HepG2 (cell line): Measurements from ENCODE around the gene AKT3. TPM values are rescaled to one million over a fixed set of nuclear protein-coding genes. Genes with fewer than 3 reads are reported as not detected.

ENCODE experiments used
- ATAC-seq: fragments of 200-7000 bp; cut with Tn5 transposase; 3 replicates; pipeline ENCODE4 v1.9.1; 2020; ENCODE audit warnings: mild to moderate bottlenecking, moderate library complexity
- BruUV-seq: library from RNA; stranded (reverse); fragments of 400-500 nt; replicated peaks from 2 replicates; lab custom pipeline; 2021; lab: Mats Ljungman, UMichigan
- CTCF ChIA-PET: fragments of 300-600 bp; formaldehyde crosslinking; extraction: SDS; loops from one replicate; lab custom pipeline; 2021; ENCODE audit warnings: low total read pairs, inconsistent platforms, low intra/inter-chr PET ratio; lab: Yijun Ruan, JAX
- POLR2A ChIA-PET: fragments of 350-600 bp; sonication (Branson Sonifier 250); formaldehyde crosslinking; loops from one replicate; lab custom pipeline; 2020; ENCODE audit warnings: antibody characterized with exemption, inconsistent platforms; lab: Yijun Ruan, JAX
- DNase-seq: peaks from one replicate; pipeline ENCODE4 v3.0.0-alpha.2; 2015; ENCODE audit warnings: low spot score
- FAIRE-seq: peaks from 3 replicates; lab custom pipeline; 2011; peaks lifted over from hg19 to GRCh38; lab: Jason Lieb, UNC
- H2AFZ ChIP-seq: one replicate; pipeline ENCODE4 v1.6.1; 2011; ENCODE audit warnings: low read length, inconsistent platforms
- H3K27ac ChIP-seq: fragments of 300-600 bp; 3 replicates; pipeline ENCODE4 v1.8.0; 2011; ENCODE audit warnings: mixed run types, mild to moderate bottlenecking, mixed read lengths, low read length, inconsistent platforms; ENCODE audit not compliant: insufficient read depth; ENCODE audit errors: extremely low read length
- H3K27me3 ChIP-seq, 2 experiments: fragments of 200-600 bp in 1 of 2; 2 replicates in 1 of 2; 3 replicates in 1 of 2; pipeline versions ENCODE4 v1.6.0 to v1.8.0; 2011; ENCODE audit warnings: low read length in 2 of 2, mild to moderate bottlenecking in 2 of 2, moderate library complexity in 2 of 2, inconsistent platforms in 1 of 2; ENCODE audit not compliant: insufficient read depth in 2 of 2, control insufficient read depth in 1 of 2
- H3K36me3 ChIP-seq, 2 experiments: fragments of 200-600 bp in 1 of 2; replicated peaks in 1 of 2; 2 replicates in 1 of 2; 3 replicates in 1 of 2; pipeline versions ENCODE4 v1.5.1 to v1.8.0; 2011; ENCODE audit warnings: low read length in 2 of 2, inconsistent platforms in 1 of 2; ENCODE audit not compliant: insufficient read depth in 2 of 2, control insufficient read depth in 1 of 2
- H3K4me1 ChIP-seq: 2 replicates; pipeline ENCODE4 v1.5.1; 2012; ENCODE audit warnings: low read length, inconsistent platforms; ENCODE audit not compliant: insufficient read depth
- H3K4me2 ChIP-seq: 2 replicates; pipeline ENCODE4 v1.6.0; 2011; ENCODE audit warnings: low read depth, low read length, inconsistent platforms
- H3K4me3 ChIP-seq, 3 experiments: fragments of 200-600 bp in 1 of 3; sonication (generic), shearing (Covaris generic) in 1 of 3; replicated peaks in 1 of 3; 2 replicates each; pipeline ENCODE4 v1.5.1; 2011 to 2016; ENCODE audit warnings: low read length in 3 of 3, inconsistent platforms in 2 of 3, low read depth in 2 of 3, mild to moderate bottlenecking in 2 of 3, control low read depth in 1 of 3, mixed read lengths in 1 of 3; ENCODE audit not compliant: insufficient read depth in 1 of 3
- H3K79me2 ChIP-seq: one replicate; pipeline ENCODE4 v1.6.1; 2011; ENCODE audit warnings: low read length, inconsistent platforms; ENCODE audit not compliant: insufficient read depth
- H3K9ac ChIP-seq: 2 replicates; pipeline ENCODE4 v1.6.0; 2011; ENCODE audit warnings: mild to moderate bottlenecking, low read depth, low read length, inconsistent platforms; ENCODE audit not compliant: insufficient read depth
- H3K9me3 ChIP-seq: 2 replicates; pipeline ENCODE4 v1.5.1; 2012; ENCODE audit warnings: mild to moderate bottlenecking, low read length
- H4K20me1 ChIP-seq: 2 replicates; pipeline ENCODE4 v1.6.0; 2011; ENCODE audit warnings: inconsistent platforms, mild to moderate bottlenecking, low read length, moderate library complexity; ENCODE audit not compliant: insufficient read depth
- ELF3 ChIP-seq: IDR thresholded peaks from 2 replicates; pipeline ENCODE4 v1.6.1; 2016; ENCODE audit warnings: missing genetic modification reagents, missing compliant biosample characterization
- HOMEZ ChIP-seq: IDR thresholded peaks from 2 replicates; pipeline ENCODE4 v1.6.1; 2016; ENCODE audit warnings: low read depth
- IKZF5 ChIP-seq: IDR thresholded peaks from 2 replicates; pipeline ENCODE4 v1.6.1; 2018; ENCODE audit warnings: missing genetic modification reagents, mild to moderate bottlenecking, missing compliant biosample characterization
- MXD4 ChIP-seq: IDR thresholded peaks from 2 replicates; pipeline ENCODE4 v1.6.1; 2016; ENCODE audit warnings: mild to moderate bottlenecking, missing biosample characterization, missing genetic modification reagents
- SOX5 ChIP-seq: IDR thresholded peaks from 2 replicates; pipeline ENCODE4 v1.6.1; 2016; ENCODE audit warnings: borderline replicate concordance
- YEATS2 ChIP-seq: sonication (generic); formaldehyde crosslinking; IDR thresholded peaks from 2 replicates; pipeline ENCODE4 v1.4.0; 2020; ENCODE audit warnings: missing genetic modification reagents, borderline replicate concordance
- ZNF317 ChIP-seq: sonication (generic); formaldehyde crosslinking; IDR thresholded peaks from 2 replicates; pipeline ENCODE4 v1.5.0; 2020; ENCODE audit warnings: mild to moderate bottlenecking, missing genetic modification reagents
- ZNF329 ChIP-seq: sonication (generic); formaldehyde crosslinking; IDR thresholded peaks from 2 replicates; pipeline ENCODE4 v1.9.0; 2021; ENCODE audit warnings: low read depth, mild to moderate bottlenecking, missing genetic modification reagents
- WGBS: methylation state at CpG from one replicate; pipeline ENCODE4 v1.1.6; 2017; ENCODE audit warnings: low lambda C conversion rate; 5-methylcytosine and 5-hydroxymethylcytosine counted together
- in situ Hi-C: cut with HindIII; loops from 2 replicates; pipeline ENCODE4 v1.10.0; 2017; ENCODE audit warnings: low pct_unique_long_range_greater_than_20kb; ENCODE audit not compliant: extremely low pct_ligation_motif_present
- intact Hi-C: fragments of 100-400 bp; cut with micrococcal nuclease; formaldehyde crosslinking; loops from one replicate; pipeline ENCODE4 v1.10.0; 2022; ENCODE audit not compliant: unreplicated experiment
- polyA plus RNA-seq, 8 experiments: library from polyadenylated mRNA; depleted of rRNA in 3 of 8; stranded (reverse) in 7 of 8; unstranded in 1 of 8; fragments of >200 nt; fragmentation: Illumina TruSeq in 4 of 8; extraction: Trizol in 4 of 8; gene quantifications; 2 replicates each; pipeline versions ENCODE4 v1.2.1 to v1.2.3, GENCODE V29; 2011 to 2016; ENCODE audit warnings: low read depth in 4 of 8, missing spikeins in 1 of 8, mixed read lengths in 1 of 8; ENCODE audit not compliant: insufficient read depth in 1 of 8
- total RNA-seq, 5 experiments: library from RNA; depleted of rRNA; stranded (reverse); fragments of >200 nt; fragmentation: Illumina TruSeq; extraction: Trizol; gene quantifications; 2 replicates each; pipeline ENCODE4 v1.2.3, GENCODE V29; 2016; ENCODE audit warnings: low read depth in 1 of 5

Gene AKT3
- total and polyA plus RNA-seq, 2 of the 13 experiments (the other 11 are each of a cell fraction or from before 2014, with no cell fraction given) = 0.07 TPM

GRCh38 chr1:243507672-243508302 lies 342.3 kb downstream of the AKT3 start:
- in situ Hi-C loops = no loop called here
- POLR2A ChIA-PET = no interaction called here
- Histone ChIP-seq H3K27ac (no peak overlapping the region), H3K4me3 (no peak overlapping the region), H2AFZ (peak overlapping the region; percentile 8), H3K27me3 (no peaks in the 10 kb centered on the region)
- intact Hi-C loops = loop anchor here (10.0 kb wide), 1 partner anchor 163 kb away; no protein-coding TSS in a partner anchor
- CTCF ChIA-PET = no interaction called here
- TF ChIP-seq MXD4 (CRISPR knock-in tag) = no peak
- TF ChIP-seq, all 625 proteins: peak for 0
- no peaks in the 10 kb centered on the region for H3K79me2 ChIP-seq
- BruUV-seq = no TSS peak
- H3K4me1 ChIP-seq = peaks cover 32% of the 10 kb centered on the region
- no peak for FAIRE-seq
- DNase-seq = no peak
- H4K20me1 ChIP-seq = no peaks in the 10 kb centered on the region
- H3K9me3 ChIP-seq = no peaks in the 10 kb centered on the region
- no peaks in the 10 kb centered on the region for H3K36me3 ChIP-seq
- no peak for ATAC-seq
- 0 out of 2 replicates have a peak overlapping the region, but pooled peaks have one; percentile 0 for H3K4me2 ChIP-seq
- WGBS = 48% methylated on average over 8 of the region's 8 CpGs
- H3K9ac ChIP-seq = no peak overlapping the region

- DNase-seq = no peak
- no peaks in the 10 kb centered on the region for H3K79me2 ChIP-seq
- H3K36me3 ChIP-seq = no peaks in the 10 kb centered on the region
- H3K4me3 ChIP-seq = no peak overlapping the region
- H2AFZ ChIP-seq = no peak overlapping the region
- in situ Hi-C loops = no loop called here
- no TSS peak for BruUV-seq
- WGBS = 47% methylated on average over 3 of the region's 5 CpGs
- FAIRE-seq = no peak
- TF ChIP-seq YEATS2 = no peak
- TF ChIP-seq HOMEZ (CRISPR knock-in tag) = peak; percentile 40; the same call in 1 of the 2 replicates
- 0 out of 2 replicates have a peak, but pooled peaks have one; percentile 33 for TF ChIP-seq IKZF5
- TF ChIP-seq ELF3 (CRISPR knock-in tag) = peak; percentile 53; the same call in 1 of the 2 replicates
- peak; percentile 8; the same call in 1 of the 2 replicates for TF ChIP-seq SOX5 (CRISPR knock-in tag)
- no peak for TF ChIP-seq ZNF329
- TF ChIP-seq ZNF317 (CRISPR knock-in tag) = peak; percentile 7; the same call in 1 of the 2 replicates
- no peaks in the 10 kb centered on the region for H3K9me3 ChIP-seq
- H3K9ac ChIP-seq = no peak overlapping the region
- peaks cover 32% of the 10 kb centered on the region for H3K4me1 ChIP-seq
- POLR2A ChIA-PET = no interaction called here
- CTCF ChIA-PET = no interaction called here
- intact Hi-C loops = loop anchor here (10.0 kb wide), 1 partner anchor 162 kb away; no protein-coding TSS in a partner anchor
- H3K27me3 ChIP-seq = no peaks in the 10 kb centered on the region
- no peak overlapping the region for H3K27ac ChIP-seq
- 0 out of 3 replicates have a peak, but pooled peaks have one; percentile 14 for ATAC-seq
- H3K4me2 ChIP-seq = peak overlapping the region; percentile 21; the same call in 1 of the 2 replicates
- H4K20me1 ChIP-seq = no peaks in the 10 kb centered on the region
Observed at GRCh38 chr1:243507001-243507671, 342.9 kb downstream of the AKT3 start.
